ENCODE results near the gene PSMG1.

PSMG1 gene

GRCh38 chr21:39173716-39174680 is 9.3 kb downstream of the PSMG1 start:
- H3K4me3 Mint-ChIP-seq, result no peak overlapping the region
- H3K27ac Mint-ChIP-seq, result peak overlapping the region; percentile 78
- DNase-seq, result no peak

GRCh38 chr21:39169906-39170305 is 13.3 kb downstream of the PSMG1 start:
- Mint-ChIP-seq H3K9me3 (peaks cover 30% of the 10 kb centered on the region), H3K4me1 (no peaks in the 10 kb centered on the region), H3K36me3 (ENCODE audit: low read depth) (peaks cover 83% of the 10 kb centered on the region), H3K27ac (no peak overlapping the region), H3K4me3 (no peak overlapping the region), H3K27me3 (ENCODE audit: low read depth, poor library complexity) (peaks cover 3% of the 10 kb centered on the region)
- no peak for DNase-seq
- TF ChIP-seq, protein P1, sequence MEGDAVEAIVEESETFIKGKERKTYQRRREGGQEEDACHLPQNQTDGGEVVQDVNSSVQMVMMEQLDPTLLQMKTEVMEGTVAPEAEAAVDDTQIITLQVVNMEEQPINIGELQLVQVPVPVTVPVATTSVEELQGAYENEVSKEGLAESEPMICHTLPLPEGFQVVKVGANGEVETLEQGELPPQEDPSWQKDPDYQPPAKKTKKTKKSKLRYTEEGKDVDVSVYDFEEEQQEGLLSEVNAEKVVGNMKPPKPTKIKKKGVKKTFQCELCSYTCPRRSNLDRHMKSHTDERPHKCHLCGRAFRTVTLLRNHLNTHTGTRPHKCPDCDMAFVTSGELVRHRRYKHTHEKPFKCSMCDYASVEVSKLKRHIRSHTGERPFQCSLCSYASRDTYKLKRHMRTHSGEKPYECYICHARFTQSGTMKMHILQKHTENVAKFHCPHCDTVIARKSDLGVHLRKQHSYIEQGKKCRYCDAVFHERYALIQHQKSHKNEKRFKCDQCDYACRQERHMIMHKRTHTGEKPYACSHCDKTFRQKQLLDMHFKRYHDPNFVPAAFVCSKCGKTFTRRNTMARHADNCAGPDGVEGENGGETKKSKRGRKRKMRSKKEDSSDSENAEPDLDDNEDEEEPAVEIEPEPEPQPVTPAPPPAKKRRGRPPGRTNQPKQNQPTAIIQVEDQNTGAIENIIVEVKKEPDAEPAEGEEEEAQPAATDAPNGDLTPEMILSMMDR (IDR thresholded peaks at IDR 0.05), result no peak

More at GRCh38 chr21:39173716-39174680, 9.3 kb downstream of the PSMG1 start:
- TF ChIP-seq, protein P1 (IDR thresholded peaks at IDR 0.05), result no peak
- Mint-ChIP-seq H3K36me3 (ENCODE audit: low read depth) (peaks cover 80% of the 10 kb centered on the region), H3K4me1 (peaks cover 6% of the 10 kb centered on the region), H3K9me3 (no peaks in the 10 kb centered on the region), H3K27me3 (ENCODE audit: low read depth, poor library complexity) (no peaks in the 10 kb centered on the region)

- no peak for DNase-seq
- TF ChIP-seq, protein P1 (IDR thresholded peaks at IDR 0.05), result no peak
- peaks cover 73% of the 10 kb centered on the region for H3K36me3 Mint-ChIP-seq (ENCODE audit: low read depth)
- no peak overlapping the region for H3K27ac Mint-ChIP-seq
- H3K27me3 Mint-ChIP-seq (ENCODE audit: low read depth, poor library complexity), result peaks cover 3% of the 10 kb centered on the region
- H3K4me3 Mint-ChIP-seq, result no peak overlapping the region
- no peaks in the 10 kb centered on the region for H3K4me1 Mint-ChIP-seq
- peaks cover 41% of the 10 kb centered on the region for H3K9me3 Mint-ChIP-seq
These were observed 14.5 kb downstream of the PSMG1 start for GRCh38 chr21:39168800-39169199.

DNA sequence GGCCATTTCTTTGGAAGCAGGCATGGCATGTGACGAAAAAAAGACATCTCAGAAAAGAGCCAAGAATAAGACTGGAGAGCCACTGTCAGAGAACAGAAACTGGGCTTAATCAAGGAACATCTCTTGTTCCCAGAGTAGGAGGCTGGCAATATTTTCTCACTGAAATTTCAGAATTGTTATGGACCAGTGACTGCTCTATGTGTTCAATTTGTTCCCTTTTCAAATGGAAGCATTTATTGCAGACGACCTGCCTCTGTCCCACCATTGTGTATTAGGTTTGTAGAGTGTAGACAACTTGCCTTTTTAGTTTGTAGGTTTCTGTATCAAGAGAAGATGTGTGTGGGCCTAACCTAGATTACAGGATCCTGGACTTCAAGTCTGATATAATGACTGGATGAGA is 18.7 kb downstream of the PSMG1 start:
- TF ChIP-seq, protein P1 (IDR thresholded peaks at IDR 0.05), result no peak
- Mint-ChIP-seq H3K27ac (no peak overlapping the region), H3K4me1 (no peaks in the 10 kb centered on the region), H3K36me3 (ENCODE audit: low read depth) (peaks cover 33% of the 10 kb centered on the region), H3K4me3 (no peak overlapping the region), H3K9me3 (peaks cover 47% of the 10 kb centered on the region), H3K27me3 (ENCODE audit: low read depth, poor library complexity) (peaks cover 3% of the 10 kb centered on the region)
- no peak for DNase-seq

DNA sequence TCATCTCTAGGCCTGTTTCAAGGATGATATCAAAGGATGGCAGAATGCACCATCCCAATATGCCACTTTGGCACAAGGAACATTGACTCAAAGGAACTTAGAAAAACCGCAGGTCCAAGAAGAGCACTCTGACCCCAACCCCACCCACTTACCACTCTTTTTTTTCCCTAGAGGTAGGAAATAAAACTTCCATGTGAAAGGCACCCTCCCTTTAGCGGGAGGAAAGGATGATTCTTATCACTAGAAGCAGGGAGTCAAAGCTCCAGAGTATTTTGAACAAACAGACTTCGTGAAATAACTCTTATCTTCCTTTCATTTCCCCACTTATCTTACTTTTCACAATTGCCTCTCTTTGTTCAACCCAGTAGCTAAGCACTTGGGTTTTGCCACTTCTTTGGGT is 22.2 kb downstream of the PSMG1 start:
- H3K4me1 Mint-ChIP-seq, result no peaks in the 10 kb centered on the region
- H3K27ac Mint-ChIP-seq, result peak overlapping the region; percentile 69
- TF ChIP-seq, protein P1 (IDR thresholded peaks at IDR 0.05), result no peak
- peaks cover 32% of the 10 kb centered on the region for H3K9me3 Mint-ChIP-seq
- no peak overlapping the region for H3K4me3 Mint-ChIP-seq
- no peak for DNase-seq
- no peaks in the 10 kb centered on the region for H3K27me3 Mint-ChIP-seq (ENCODE audit: low read depth, poor library complexity)
- peaks cover 5% of the 10 kb centered on the region for H3K36me3 Mint-ChIP-seq (ENCODE audit: low read depth)

Data from nephron progenitor cell (in vitro differentiated cells).